Smooth muscle cell (in vitro differentiated cells): ENCODE measurements around the gene RAB1B. TPM values are rescaled to one million over a fixed set of nuclear protein-coding genes. Genes with fewer than 3 reads are reported as not detected.
A peak's percentile ranks its signal among the peaks of the same experiment; 100 is the strongest.
"Not testable (repeated sequence)": the region's sequence is repeated elsewhere in the genome, so short reads cannot be mapped to it uniquely, and the experiment has no call there.

Experiments
- DNase-seq: peaks from one replicate; lab custom pipeline; 2025; ENCODE audit not compliant: unreplicated experiment; lab: John Stamatoyannopoulos, UW
- H2AFZ ChIP-seq: fragments of 200-600 bp; sonication (generic); 2 replicates; pipeline ENCODE4 v1.6.0; 2016; ENCODE audit warnings: antibody characterized with exemption, low read depth, mild to moderate bottlenecking
- H3F3A ChIP-seq: fragments of 200-600 bp; sonication (generic); 2 replicates; pipeline ENCODE4 v1.6.0; 2017; ENCODE audit warnings: antibody characterized with exemption, low read depth
- H3K27ac ChIP-seq: fragments of 200-600 bp; sonication (generic); 2 replicates; pipeline ENCODE4 v1.5.1; 2016; ENCODE audit warnings: low read depth, mild to moderate bottlenecking
- H3K27me3 ChIP-seq: fragments of 200-600 bp; sonication (generic); 2 replicates; pipeline ENCODE4 v1.6.1; 2016; ENCODE audit warnings: low read depth, mild to moderate bottlenecking
- H3K36me3 ChIP-seq: fragments of 200-600 bp; sonication (generic); 2 replicates; pipeline ENCODE4 v1.5.1; 2016; ENCODE audit warnings: low read depth
- H3K4me1 ChIP-seq: fragments of 200-600 bp; sonication (generic); 2 replicates; pipeline ENCODE4 v1.5.1; 2016; ENCODE audit warnings: low read depth
- H3K4me2 ChIP-seq: fragments of 200-600 bp; sonication (generic); 2 replicates; pipeline ENCODE4 v1.6.0; 2016; ENCODE audit warnings: mild to moderate bottlenecking
- H3K4me3 ChIP-seq: fragments of 200-600 bp; sonication (generic); 2 replicates; pipeline ENCODE4 v1.5.1; 2016; ENCODE audit warnings: mild to moderate bottlenecking
- H3K79me2 ChIP-seq: fragments of 200-600 bp; sonication (generic); 2 replicates; pipeline ENCODE4 v1.6.0; 2016; ENCODE audit warnings: low read depth, mild to moderate bottlenecking
- H3K9ac ChIP-seq: fragments of 200-600 bp; sonication (generic); 2 replicates; pipeline ENCODE4 v1.6.0; 2016; ENCODE audit warnings: low read depth
- H3K9me3 ChIP-seq: fragments of 200-600 bp; sonication (generic); replicated peaks from 2 replicates; pipeline ENCODE4 v1.5.1; 2016; ENCODE audit warnings: low read depth
- H4K20me1 ChIP-seq: fragments of 200-600 bp; sonication (generic); 2 replicates; pipeline ENCODE4 v1.6.0; 2016; ENCODE audit warnings: low read depth
- WGBS: methylation state at CpG from one replicate; pipeline ENCODE4 v1.1.7; 2016; ENCODE audit warnings: low lambda C conversion rate; 5-methylcytosine and 5-hydroxymethylcytosine counted together
- polyA plus RNA-seq: library from polyadenylated mRNA; unstranded; fragments of >200 nt; fragmentation: Nextera tagmentation; extraction: Ambion mirVana; gene quantifications from 2 replicates; pipeline ENCODE4 v1.2.1, GENCODE V29; 2016
- total RNA-seq: library from RNA; depleted of rRNA; stranded (reverse); fragments of >200 nt; gene quantifications from 2 replicates; pipeline ENCODE4 v1.2.3, GENCODE V29; 2014
- TF ChIP-seq, protein P1 (sequence below): fragments of 200-600 bp; sonication (generic); IDR thresholded peaks from 2 replicates; pipeline ENCODE4 v1.5.1; 2017; ENCODE audit warnings: borderline replicate concordance, mild to moderate bottlenecking, antibody characterized with exemption; ENCODE audit not compliant: insufficient read depth, poor library complexity, severe bottlenecking

Gene RAB1B
- total and polyA plus RNA-seq, 2 experiments from 2014 or later: 20.9 to 53.3 TPM

DNA sequence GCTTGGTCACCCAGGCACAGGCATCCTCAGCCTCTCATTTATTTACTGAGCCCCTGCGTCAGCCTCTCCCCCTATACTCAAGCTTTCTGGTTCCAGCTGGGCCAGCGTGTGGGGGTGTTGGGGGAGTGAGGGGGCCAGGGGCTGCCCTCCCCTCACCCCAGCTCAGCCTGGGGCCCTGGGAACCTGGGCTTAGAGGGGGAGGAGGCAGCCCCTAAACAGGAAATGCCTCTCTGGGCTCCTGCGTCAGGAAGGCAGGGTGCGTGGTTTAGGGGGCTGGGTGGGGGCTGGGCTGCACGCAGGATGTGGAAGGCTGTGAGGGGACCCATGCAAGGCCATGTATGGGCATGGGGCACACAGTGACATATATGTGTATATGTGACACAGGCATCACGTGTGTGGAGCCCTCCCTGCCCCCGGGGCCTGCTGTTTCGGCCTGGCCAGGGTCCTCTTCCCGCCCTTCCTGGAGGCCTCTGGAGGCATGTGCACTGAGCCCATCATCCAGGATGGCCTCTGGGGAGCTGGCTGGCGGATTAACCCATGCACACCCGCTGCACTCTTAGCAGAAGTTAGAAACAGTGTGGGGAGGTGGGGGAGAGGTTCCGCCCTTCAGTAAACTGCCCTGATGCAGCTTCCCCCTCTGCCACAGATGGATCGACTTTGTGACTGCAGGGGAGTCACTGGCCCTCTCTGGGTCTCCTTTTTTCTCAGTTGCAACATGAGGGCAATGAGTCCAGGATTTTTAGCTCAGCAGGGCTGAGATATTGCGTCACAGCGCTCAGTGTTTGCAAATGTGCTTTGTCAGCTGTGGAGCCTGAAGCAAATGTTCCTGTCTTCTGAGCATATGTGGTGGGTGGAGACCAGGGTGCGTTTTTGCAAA is 49.5 kb downstream of the RAB1B start:
- peak overlapping the region; percentile 97 for H3K27ac ChIP-seq
- H3K9me3 ChIP-seq: no peaks in the 10 kb centered on the region
- peaks cover 32% of the 10 kb centered on the region for H3F3A ChIP-seq
- 18% methylated on average over 15 of the region's 16 CpGs for WGBS
- peak overlapping the region; percentile 88 for H3K4me2 ChIP-seq
- H3K79me2 ChIP-seq: peaks cover 28% of the 10 kb centered on the region
- DNase-seq: no peak
- H3K9ac ChIP-seq: peak overlapping the region; percentile 51
- peaks cover 4% of the 10 kb centered on the region for H4K20me1 ChIP-seq
- no peaks in the 10 kb centered on the region for H3K36me3 ChIP-seq
- no peaks in the 10 kb centered on the region for H3K27me3 ChIP-seq
- peaks cover 42% of the 10 kb centered on the region for H3K4me1 ChIP-seq
- H2AFZ ChIP-seq: no peak overlapping the region
- H3K4me3 ChIP-seq: peak overlapping the region; percentile 47
- TF ChIP-seq, protein P1, sequence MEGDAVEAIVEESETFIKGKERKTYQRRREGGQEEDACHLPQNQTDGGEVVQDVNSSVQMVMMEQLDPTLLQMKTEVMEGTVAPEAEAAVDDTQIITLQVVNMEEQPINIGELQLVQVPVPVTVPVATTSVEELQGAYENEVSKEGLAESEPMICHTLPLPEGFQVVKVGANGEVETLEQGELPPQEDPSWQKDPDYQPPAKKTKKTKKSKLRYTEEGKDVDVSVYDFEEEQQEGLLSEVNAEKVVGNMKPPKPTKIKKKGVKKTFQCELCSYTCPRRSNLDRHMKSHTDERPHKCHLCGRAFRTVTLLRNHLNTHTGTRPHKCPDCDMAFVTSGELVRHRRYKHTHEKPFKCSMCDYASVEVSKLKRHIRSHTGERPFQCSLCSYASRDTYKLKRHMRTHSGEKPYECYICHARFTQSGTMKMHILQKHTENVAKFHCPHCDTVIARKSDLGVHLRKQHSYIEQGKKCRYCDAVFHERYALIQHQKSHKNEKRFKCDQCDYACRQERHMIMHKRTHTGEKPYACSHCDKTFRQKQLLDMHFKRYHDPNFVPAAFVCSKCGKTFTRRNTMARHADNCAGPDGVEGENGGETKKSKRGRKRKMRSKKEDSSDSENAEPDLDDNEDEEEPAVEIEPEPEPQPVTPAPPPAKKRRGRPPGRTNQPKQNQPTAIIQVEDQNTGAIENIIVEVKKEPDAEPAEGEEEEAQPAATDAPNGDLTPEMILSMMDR: no peak

DNA sequence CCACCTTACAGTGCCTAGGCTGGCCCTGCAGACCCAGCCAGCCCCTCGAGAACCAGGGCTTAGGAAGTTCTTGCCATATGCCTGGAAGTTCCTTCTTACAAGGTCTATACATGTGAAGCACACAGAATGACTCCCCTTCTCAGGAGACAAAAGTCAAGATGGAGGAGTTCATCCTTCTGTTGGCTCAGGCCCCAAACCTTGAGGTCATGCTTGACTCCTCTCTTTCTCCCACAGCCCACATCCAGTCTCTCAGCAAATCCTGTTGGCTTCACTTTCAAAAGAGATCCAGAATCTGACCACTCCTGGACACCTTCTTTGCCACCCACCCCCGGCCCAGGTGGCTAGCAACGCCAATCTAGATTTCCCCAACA is 50.1 kb downstream of the RAB1B start:
- Histone ChIP-seq H3K9me3 (no peaks in the 10 kb centered on the region), H3K4me2 (peak overlapping the region; percentile 88), H3F3A (peaks cover 32% of the 10 kb centered on the region), H3K9ac (no peak overlapping the region), H4K20me1 (peaks cover 4% of the 10 kb centered on the region), H3K36me3 (no peaks in the 10 kb centered on the region), H3K4me3 (no peak overlapping the region), H3K27ac (peak overlapping the region; percentile 97), H3K79me2 (peaks cover 28% of the 10 kb centered on the region), H3K27me3 (no peaks in the 10 kb centered on the region), H3K4me1 (peaks cover 36% of the 10 kb centered on the region), H2AFZ (no peak overlapping the region)
- no peak for DNase-seq
- WGBS: 65% methylated on average over 3 of the region's 3 CpGs
- TF ChIP-seq, protein P1: no peak

DNA sequence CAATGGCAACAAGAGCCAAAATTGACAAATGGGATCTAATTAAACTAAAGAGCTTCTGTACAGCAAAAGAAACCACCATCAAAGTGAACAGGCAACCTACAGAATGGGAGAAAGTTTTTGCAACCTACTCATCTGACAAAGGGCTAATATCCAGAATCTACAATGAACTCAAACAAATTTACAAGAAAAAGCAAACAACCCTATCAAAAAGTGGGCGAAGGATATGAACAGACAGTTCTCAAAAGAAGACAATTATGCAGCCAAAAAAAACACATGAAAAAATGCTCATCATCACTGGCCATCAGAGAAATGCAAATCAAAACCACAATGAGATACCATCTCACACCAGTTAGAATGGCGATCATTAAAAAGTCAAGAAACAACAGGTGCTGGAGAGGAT is 51.9 kb downstream of the RAB1B start:
- not testable (repeated sequence) for DNase-seq, H3K27ac ChIP-seq, H3K36me3 ChIP-seq, H3K4me2 ChIP-seq, H4K20me1 ChIP-seq, H3K4me3 ChIP-seq, H3K9ac ChIP-seq, H3K27me3 ChIP-seq, H2AFZ ChIP-seq, H3K9me3 ChIP-seq
- Histone ChIP-seq H3K79me2 (peaks cover 16% of the 10 kb centered on the region), H3K4me1 (peaks cover 34% of the 10 kb centered on the region), H3F3A (peaks cover 22% of the 10 kb centered on the region)
- 85% methylated on average over 2 of the region's 2 CpGs for WGBS

DNA sequence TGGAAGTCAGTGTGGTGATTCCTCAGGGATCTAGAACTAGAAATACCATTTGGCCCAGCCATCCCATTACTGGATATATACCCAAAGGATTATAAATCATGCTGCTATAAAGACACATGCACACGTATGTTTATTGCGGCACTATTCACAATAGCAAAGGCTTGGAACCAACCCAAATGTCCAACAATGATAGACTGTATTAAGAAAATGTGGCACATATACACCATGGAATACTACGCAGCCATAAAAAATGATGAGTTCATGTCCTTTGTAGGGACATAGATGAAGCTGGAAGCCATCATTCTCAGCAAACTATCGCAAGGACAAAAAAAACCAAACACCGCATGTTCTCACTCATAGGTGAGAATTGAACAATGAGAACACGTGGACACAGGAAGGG is 52.3 kb downstream of the RAB1B start:
- not testable (repeated sequence) for H3K27me3 ChIP-seq, H2AFZ ChIP-seq, H3K4me3 ChIP-seq, H3K27ac ChIP-seq, H3K36me3 ChIP-seq, H4K20me1 ChIP-seq, DNase-seq, H3K9ac ChIP-seq, H3K4me2 ChIP-seq, H3K9me3 ChIP-seq
- peaks cover 22% of the 10 kb centered on the region for H3F3A ChIP-seq
- H3K4me1 ChIP-seq: peaks cover 34% of the 10 kb centered on the region
- H3K79me2 ChIP-seq: peaks cover 11% of the 10 kb centered on the region
- 96% methylated on average over 6 of the region's 6 CpGs for WGBS
